Measurements from ENCODE around the gene CUL4A. TPM values are rescaled to one million over a fixed set of nuclear protein-coding genes. Genes with fewer than 3 reads are reported as not detected.
"Not testable (repeated sequence)": the region's sequence is repeated elsewhere in the genome, so short reads cannot be mapped to it uniquely, and the experiment has no call there.

Gene CUL4A
- total RNA-seq, 2 experiments from 2014 or later = 54.6 to 56.6 TPM

- intact Hi-C loops (cut with DNase I, micrococcal nuclease) = no loop called here
- Histone ChIP-seq H3K27ac (ENCODE audit: low read depth in 1 of 2, low read length in 2 of 2) (no peak overlapping the region), H3K27me3 (ENCODE audit: control insufficient read depth in 1 of 2, insufficient read depth in 2 of 2, low read length in 2 of 2) (no peaks in the 10 kb centered on the region), H3K4me1 (ENCODE audit: insufficient read depth, low read length) (peaks cover 7% of the 10 kb centered on the region), H3K4me3 (ENCODE audit: low read length) (no peak overlapping the region), H3K36me3 (ENCODE audit: insufficient read depth, low read length) (peaks cover 40% of the 10 kb centered on the region), H3K9me3 (ENCODE audit: control insufficient read depth in 1 of 2, insufficient read depth in 1 of 2, low read length in 2 of 2) (no peaks in the 10 kb centered on the region)
- ATAC-seq (ENCODE audit: poor library complexity) (no peak), DNase-seq (no peak)
- Mint-ChIP-seq H3K4me1 (ENCODE audit: low read depth) (peaks cover 28% of the 10 kb centered on the region), H3K27ac (no peak overlapping the region), H3K9me3 (no peaks in the 10 kb centered on the region), H3K4me3 (no peak overlapping the region), H3K36me3 (ENCODE audit: low read depth) (peaks cover 59% of the 10 kb centered on the region), H3K27me3 (no peaks in the 10 kb centered on the region)
- TF ChIP-seq CTCF (IDR thresholded peaks at IDR 0.05) = no peak
- ChIA-PET CTCF (interaction anchor here (0.7 kb wide), 1 partner anchor 17 kb away, joined by 4 read pairs; no protein-coding TSS in a partner anchor), POLR2A (no interaction called here)
Observed at GRCh38 chr13:113307491-113307890, 98.1 kb downstream of the CUL4A start.

- H3K36me3 Mint-ChIP-seq (ENCODE audit: low read depth) = peaks cover 57% of the 10 kb centered on the region
- ChIA-PET POLR2A (no interaction called here), CTCF (interaction anchor here (0.7 kb wide), 1 partner anchor 84 kb away, joined by 3 read pairs; no protein-coding TSS in a partner anchor)
- Histone ChIP-seq H3K4me1 (ENCODE audit: insufficient read depth, low read length) (no peaks in the 10 kb centered on the region), H3K27ac (ENCODE audit: low read depth in 1 of 2, low read length in 2 of 2) (no peak overlapping the region), H3K9me3 (ENCODE audit: control insufficient read depth in 1 of 2, insufficient read depth in 1 of 2, low read length in 2 of 2) (no peaks in the 10 kb centered on the region), H3K4me3 (ENCODE audit: low read length) (no peak overlapping the region), H3K36me3 (ENCODE audit: insufficient read depth, low read length) (peaks cover 42% of the 10 kb centered on the region), H3K27me3 (ENCODE audit: control insufficient read depth in 1 of 2, insufficient read depth in 2 of 2, low read length in 2 of 2) (no peaks in the 10 kb centered on the region)
- intact Hi-C loops (cut with DNase I, micrococcal nuclease) = no loop called here
- H3K4me1 Mint-ChIP-seq (ENCODE audit: low read depth) = peaks cover 15% of the 10 kb centered on the region
- H3K27me3 Mint-ChIP-seq = no peaks in the 10 kb centered on the region
- no peaks in the 10 kb centered on the region for H3K9me3 Mint-ChIP-seq
- ATAC-seq (ENCODE audit: poor library complexity) (no peak), DNase-seq (no peak)
- TF ChIP-seq CTCF (IDR thresholded peaks at IDR 0.05) = no peak
- H3K4me3 Mint-ChIP-seq = no peak overlapping the region
- H3K27ac Mint-ChIP-seq = no peak overlapping the region
Observed at GRCh38 chr13:113309473-113309872, 100.1 kb downstream of the CUL4A start.

DNA sequence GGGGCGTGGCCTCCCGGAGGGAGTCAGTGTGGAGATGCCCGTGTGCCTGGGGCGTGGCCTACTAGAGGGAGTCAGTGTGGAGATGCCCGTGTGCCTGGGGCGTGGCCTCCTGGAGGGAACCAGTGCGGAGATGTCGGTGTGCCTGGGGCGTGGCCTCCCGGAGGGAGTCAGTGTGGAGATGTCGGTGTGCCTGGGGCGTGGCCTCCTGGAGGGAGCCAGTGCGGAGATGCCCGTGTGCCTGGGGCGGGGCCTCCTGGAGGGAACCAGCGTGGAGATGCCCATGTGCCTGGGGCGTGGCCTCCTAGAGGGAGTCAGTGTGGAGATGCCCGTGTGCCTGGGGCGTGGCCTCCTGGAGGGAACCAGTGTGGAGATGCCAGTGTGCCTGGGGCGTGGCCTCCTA, 104.7 kb downstream of the CUL4A start:
- H3K27ac Mint-ChIP-seq; CTCF ChIA-PET; H3K27ac ChIP-seq (ENCODE audit: low read depth in 1 of 2, low read length in 2 of 2); H3K27me3 Mint-ChIP-seq; H3K27me3 ChIP-seq (ENCODE audit: control insufficient read depth in 1 of 2, insufficient read depth in 2 of 2, low read length in 2 of 2); H3K9me3 Mint-ChIP-seq; DNase-seq; intact Hi-C loops (cut with DNase I, micrococcal nuclease); ATAC-seq (ENCODE audit: poor library complexity); H3K4me1 Mint-ChIP-seq (ENCODE audit: low read depth); H3K4me3 Mint-ChIP-seq; POLR2A ChIA-PET; H3K4me3 ChIP-seq (ENCODE audit: low read length); H3K4me1 ChIP-seq (ENCODE audit: insufficient read depth, low read length); H3K9me3 ChIP-seq (ENCODE audit: control insufficient read depth in 1 of 2, insufficient read depth in 1 of 2, low read length in 2 of 2): not testable (repeated sequence)
- peaks cover 65% of the 10 kb centered on the region for H3K36me3 Mint-ChIP-seq (ENCODE audit: low read depth)
- peaks cover 62% of the 10 kb centered on the region for H3K36me3 ChIP-seq (ENCODE audit: insufficient read depth, low read length)

- CTCF ChIA-PET; H3K4me1 ChIP-seq (ENCODE audit: insufficient read depth, low read length); H3K9me3 Mint-ChIP-seq; H3K4me1 Mint-ChIP-seq (ENCODE audit: low read depth); H3K27ac ChIP-seq (ENCODE audit: low read depth in 1 of 2, low read length in 2 of 2); H3K9me3 ChIP-seq (ENCODE audit: control insufficient read depth in 1 of 2, insufficient read depth in 1 of 2, low read length in 2 of 2); H3K4me3 Mint-ChIP-seq; H3K27me3 ChIP-seq (ENCODE audit: control insufficient read depth in 1 of 2, insufficient read depth in 2 of 2, low read length in 2 of 2); POLR2A ChIA-PET; DNase-seq; H3K27me3 Mint-ChIP-seq; H3K4me3 ChIP-seq (ENCODE audit: low read length); ATAC-seq (ENCODE audit: poor library complexity); intact Hi-C loops (cut with DNase I, micrococcal nuclease); H3K27ac Mint-ChIP-seq: not testable (repeated sequence)
- peaks cover 64% of the 10 kb centered on the region for H3K36me3 ChIP-seq (ENCODE audit: insufficient read depth, low read length)
- peaks cover 67% of the 10 kb centered on the region for H3K36me3 Mint-ChIP-seq (ENCODE audit: low read depth)
Observed at GRCh38 chr13:113314895-113315470, 105.6 kb downstream of the CUL4A start.
